ENCODE measurements around the gene QKI. TPM values are rescaled to one million over a fixed set of nuclear protein-coding genes. Genes with fewer than 3 reads are reported as not detected.

QKI gene
- total and polyA plus RNA-seq, 10 of the 15 experiments (the other 5 are each of a cell fraction or from before 2014, with no cell fraction given), result 4.7 to 72.5 (median 38.9) TPM

DNA sequence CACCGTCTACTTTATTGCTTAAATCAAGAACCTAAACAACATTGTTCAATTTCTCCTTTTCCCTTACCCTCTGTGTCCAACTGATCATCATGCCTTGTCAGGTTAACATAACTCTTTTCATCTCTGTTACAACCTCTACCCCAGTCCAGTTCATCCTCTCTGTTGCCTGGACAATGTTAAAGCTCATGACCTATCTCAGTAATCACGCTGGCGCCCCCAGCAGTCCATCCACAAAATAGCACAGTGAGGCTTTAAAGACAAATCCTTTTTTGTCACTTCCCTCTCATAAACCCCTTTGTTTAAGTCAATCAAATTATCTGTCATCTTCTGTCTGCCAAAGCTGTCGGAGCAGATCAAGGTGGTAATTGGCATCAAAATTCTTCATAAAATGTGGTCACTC is 140.1 kb downstream of the QKI start:
- Histone ChIP-seq H4K20me1 (ENCODE audit: control insufficient read depth, insufficient read depth) (no peaks in the 10 kb centered on the region), H2AFZ (ENCODE audit: control insufficient read depth, low read depth, low read length) (no peak overlapping the region), H3K36me3 (ENCODE audit: control insufficient read depth in 2 of 2, insufficient read depth in 2 of 2, low read length in 1 of 2) (peaks cover 0 to 12% of the 10 kb centered on the region in 2 experiments; a peak in 3 of 4 replicates), H3K9me3 (replicated peaks; ENCODE audit: control insufficient read depth, insufficient read depth, low read length) (no peaks in the 10 kb centered on the region; the same call in 1 of the 3 replicates), H3K4me1 (ENCODE audit: control insufficient read depth, insufficient read depth, low read length) (no peaks in the 10 kb centered on the region; the same call in 1 of the 2 replicates), H3K79me2 (ENCODE audit: control insufficient read depth, insufficient read depth, low read length) (peaks cover 1% of the 10 kb centered on the region), H3K4me3 (no peak overlapping the region), H3K4me2 (ENCODE audit: control insufficient read depth, insufficient read depth) (no peak overlapping the region), H3K9ac (ENCODE audit: control insufficient read depth, insufficient read depth, low read length) (no peak overlapping the region), H3K27ac (ENCODE audit: control insufficient read depth, insufficient read depth) (no peak overlapping the region), H3K27me3 (replicated peaks in 1 of 2; ENCODE audit: control insufficient read depth in 2 of 2, insufficient read depth in 2 of 2, low read length in 1 of 2) (no peaks in the 10 kb centered on the region)
- in situ Hi-C loops (cut with MboI) (no loop called here), intact Hi-C loops (cut with micrococcal nuclease; ENCODE audit: unreplicated experiment) (loop anchor here (5.0 to 10.0 kb wide), 2 partner anchors 137 to 380 kb away; no protein-coding TSS in a partner anchor)
- 72% methylated on average over 4 of the region's 4 CpGs for WGBS (ENCODE audit: insufficient coverage, insufficient replicate concordance, low lambda C conversion rate, missing lambda C conversion rate)
- ATAC-seq (peak; percentile 84), DNase-seq (ENCODE audit: low read depth, low spot score) (no peak), FAIRE-seq (no peak)
- SMC1A ChIA-PET (ENCODE audit: uncharacterized antibody, unreplicated experiment), result interaction anchor here (0.6 to 5.3 kb wide), 11 partner anchors 10 to 384 kb away, joined by 3 to 39 read pairs (median 5); no protein-coding TSS in a partner anchor
- RAD21 ChIA-PET (ENCODE audit: unreplicated experiment), result interaction anchor here (0.6 to 4.0 kb wide), 4 partner anchors 10 to 136 kb away, joined by 3 to 26 read pairs (median 8); no protein-coding TSS in a partner anchor
- no TSS peak for BruUV-seq (replicated peaks)
- TF ChIP-seq WRNIP1 (IDR thresholded peaks at IDR 0.05; ENCODE audit: borderline replicate concordance, low read depth, low read length) (no peak), MEF2B (IDR thresholded peaks at IDR 0.05; ENCODE audit: partially characterized antibody, poor library complexity, severe bottlenecking) (no peak), RAD21 (IDR thresholded peaks at IDR 0.05; ENCODE audit: insufficient read depth, low read depth, low read length) (peak; percentile 66), FOXK2 (IDR thresholded peaks at IDR 0.05) (no peak), SMC3 (IDR thresholded peaks at IDR 0.05; ENCODE audit: borderline replicate concordance, low read length) (peak; percentile 45), IRF4 (IDR thresholded peaks at IDR 0.05; ENCODE audit: low read depth, low read length) (no peak), SMARCA5 (IDR thresholded peaks at IDR 0.05) (no peak), RFX5 (IDR thresholded peaks at IDR 0.05; ENCODE audit: low read depth, low read length) (no peak), NRF1 (conservative IDR thresholded peaks at IDR 0.05; ENCODE audit: low read depth, low read length) (no peak), LARP7 (IDR thresholded peaks at IDR 0.05) (no peak), BHLHE40 (IDR thresholded peaks at IDR 0.05; ENCODE audit: borderline replicate concordance in 1 of 2, low read depth in 2 of 2, low read length in 1 of 2) (no peak), RUNX3 (IDR thresholded peaks at IDR 0.05; ENCODE audit: low read length) (no peak), KLF5 (IDR thresholded peaks at IDR 0.05; ENCODE audit: partially characterized antibody) (no peak), NR2C1 (IDR thresholded peaks at IDR 0.05) (no peak)
- TF ChIP-seq, protein P1, sequence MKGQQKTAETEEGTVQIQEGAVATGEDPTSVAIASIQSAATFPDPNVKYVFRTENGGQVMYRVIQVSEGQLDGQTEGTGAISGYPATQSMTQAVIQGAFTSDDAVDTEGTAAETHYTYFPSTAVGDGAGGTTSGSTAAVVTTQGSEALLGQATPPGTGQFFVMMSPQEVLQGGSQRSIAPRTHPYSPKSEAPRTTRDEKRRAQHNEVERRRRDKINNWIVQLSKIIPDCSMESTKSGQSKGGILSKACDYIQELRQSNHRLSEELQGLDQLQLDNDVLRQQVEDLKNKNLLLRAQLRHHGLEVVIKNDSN (IDR thresholded peaks at IDR 0.05; ENCODE audit: borderline replicate concordance, extremely low read length, insufficient read depth, low read depth, low read length), result no peak
- TF ChIP-seq, protein P2, sequence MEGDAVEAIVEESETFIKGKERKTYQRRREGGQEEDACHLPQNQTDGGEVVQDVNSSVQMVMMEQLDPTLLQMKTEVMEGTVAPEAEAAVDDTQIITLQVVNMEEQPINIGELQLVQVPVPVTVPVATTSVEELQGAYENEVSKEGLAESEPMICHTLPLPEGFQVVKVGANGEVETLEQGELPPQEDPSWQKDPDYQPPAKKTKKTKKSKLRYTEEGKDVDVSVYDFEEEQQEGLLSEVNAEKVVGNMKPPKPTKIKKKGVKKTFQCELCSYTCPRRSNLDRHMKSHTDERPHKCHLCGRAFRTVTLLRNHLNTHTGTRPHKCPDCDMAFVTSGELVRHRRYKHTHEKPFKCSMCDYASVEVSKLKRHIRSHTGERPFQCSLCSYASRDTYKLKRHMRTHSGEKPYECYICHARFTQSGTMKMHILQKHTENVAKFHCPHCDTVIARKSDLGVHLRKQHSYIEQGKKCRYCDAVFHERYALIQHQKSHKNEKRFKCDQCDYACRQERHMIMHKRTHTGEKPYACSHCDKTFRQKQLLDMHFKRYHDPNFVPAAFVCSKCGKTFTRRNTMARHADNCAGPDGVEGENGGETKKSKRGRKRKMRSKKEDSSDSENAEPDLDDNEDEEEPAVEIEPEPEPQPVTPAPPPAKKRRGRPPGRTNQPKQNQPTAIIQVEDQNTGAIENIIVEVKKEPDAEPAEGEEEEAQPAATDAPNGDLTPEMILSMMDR (IDR thresholded peaks at IDR 0.05 in 2 of 3, conservative IDR thresholded peaks at IDR 0.05 in 1 of 3; ENCODE audit: control insufficient read depth in 2 of 3, extremely low read depth in 1 of 3, insufficient read depth in 1 of 3, low read depth in 3 of 3, low read length in 3 of 3), result peak; percentile 49 to 55 (median 51); a peak in 5 of 6 replicates
- TF ChIP-seq, protein P3, sequence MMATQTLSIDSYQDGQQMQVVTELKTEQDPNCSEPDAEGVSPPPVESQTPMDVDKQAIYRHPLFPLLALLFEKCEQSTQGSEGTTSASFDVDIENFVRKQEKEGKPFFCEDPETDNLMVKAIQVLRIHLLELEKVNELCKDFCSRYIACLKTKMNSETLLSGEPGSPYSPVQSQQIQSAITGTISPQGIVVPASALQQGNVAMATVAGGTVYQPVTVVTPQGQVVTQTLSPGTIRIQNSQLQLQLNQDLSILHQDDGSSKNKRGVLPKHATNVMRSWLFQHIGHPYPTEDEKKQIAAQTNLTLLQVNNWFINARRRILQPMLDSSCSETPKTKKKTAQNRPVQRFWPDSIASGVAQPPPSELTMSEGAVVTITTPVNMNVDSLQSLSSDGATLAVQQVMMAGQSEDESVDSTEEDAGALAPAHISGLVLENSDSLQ (IDR thresholded peaks at IDR 0.05), result no peak
- TF ChIP-seq, protein P4, sequence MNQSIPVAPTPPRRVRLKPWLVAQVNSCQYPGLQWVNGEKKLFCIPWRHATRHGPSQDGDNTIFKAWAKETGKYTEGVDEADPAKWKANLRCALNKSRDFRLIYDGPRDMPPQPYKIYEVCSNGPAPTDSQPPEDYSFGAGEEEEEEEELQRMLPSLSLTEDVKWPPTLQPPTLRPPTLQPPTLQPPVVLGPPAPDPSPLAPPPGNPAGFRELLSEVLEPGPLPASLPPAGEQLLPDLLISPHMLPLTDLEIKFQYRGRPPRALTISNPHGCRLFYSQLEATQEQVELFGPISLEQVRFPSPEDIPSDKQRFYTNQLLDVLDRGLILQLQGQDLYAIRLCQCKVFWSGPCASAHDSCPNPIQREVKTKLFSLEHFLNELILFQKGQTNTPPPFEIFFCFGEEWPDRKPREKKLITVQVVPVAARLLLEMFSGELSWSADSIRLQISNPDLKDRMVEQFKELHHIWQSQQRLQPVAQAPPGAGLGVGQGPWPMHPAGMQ (IDR thresholded peaks at IDR 0.05; ENCODE audit: borderline replicate concordance), result no peak
- POLR2A ChIA-PET, result interaction anchor here (1.7 kb wide), 1 partner anchor 136 kb away, joined by 4 read pairs; no protein-coding TSS in a partner anchor
- CTCF ChIA-PET, result interaction anchor here (0.6 to 3.9 kb wide), 9 partner anchors 10 to 336 kb away, joined by 3 to 56 read pairs (median 4); no protein-coding TSS in a partner anchor
